ENCODE results near the gene ZNF69.
"Not testable (repeated sequence)": the region's sequence is repeated elsewhere in the genome, so short reads cannot be mapped to it uniquely, and the experiment has no call there.

ZNF69 gene

DNA sequence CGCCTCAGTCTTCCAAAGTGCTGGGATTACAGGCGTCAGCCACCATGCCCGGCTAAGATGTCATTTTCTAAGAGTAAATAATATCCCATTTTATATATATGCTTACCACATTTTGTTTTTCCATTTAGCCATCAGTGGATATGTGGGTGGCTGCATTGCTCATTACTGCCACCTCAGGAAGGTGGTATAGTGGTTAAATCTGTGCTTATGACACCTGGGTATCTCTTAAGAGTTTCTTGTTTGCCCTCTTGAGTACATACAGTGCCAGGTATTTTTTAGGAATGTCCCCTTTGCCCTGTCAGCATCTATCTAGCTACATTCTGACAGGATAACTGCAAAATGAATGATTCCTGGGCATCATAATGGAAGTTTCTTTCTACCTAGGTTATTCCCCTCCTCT, 14.6 kb downstream of the ZNF69 start:
- DNase-seq = no peak

DNA sequence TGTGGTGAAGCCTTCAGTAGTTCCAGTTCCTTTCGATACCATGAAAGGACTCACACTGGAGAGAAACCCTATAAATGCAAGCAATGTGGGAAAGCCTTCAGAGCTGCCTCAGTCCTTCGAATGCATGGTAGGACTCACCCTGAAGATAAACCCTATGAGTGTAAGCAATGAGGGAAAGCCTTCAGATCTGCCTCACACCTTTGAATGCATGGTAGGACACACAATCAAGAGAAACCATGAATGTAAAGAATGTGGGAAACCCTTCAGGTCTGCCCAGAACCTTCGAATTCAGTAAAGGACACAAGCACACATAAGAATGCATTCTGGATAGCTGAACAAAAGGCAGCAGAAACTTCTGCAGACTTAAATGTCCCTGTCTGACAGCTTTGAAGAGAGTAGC, 18.3 kb downstream of the ZNF69 start:
- peak; percentile 3 for DNase-seq

DNA sequence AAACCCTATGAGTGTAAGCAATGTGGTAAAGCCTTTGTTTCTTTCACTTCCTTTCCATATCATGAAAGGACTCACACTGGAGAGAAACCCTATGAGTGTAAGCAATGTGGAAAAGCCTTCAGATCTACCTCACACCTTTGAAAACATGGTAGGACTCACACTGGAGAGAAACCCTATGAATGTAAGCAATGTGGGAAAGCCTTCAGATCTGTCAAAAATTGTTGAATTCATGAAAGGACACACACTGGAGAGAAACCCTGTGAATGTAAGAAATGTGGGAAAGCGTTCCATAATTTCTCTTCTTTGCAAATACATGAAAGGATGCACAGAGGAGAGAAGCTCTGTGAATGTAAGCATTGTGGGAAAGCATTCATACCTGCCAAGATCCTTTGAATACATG, 24.4 kb downstream of the ZNF69 start:
- DNase-seq = peak; percentile 3

DNA sequence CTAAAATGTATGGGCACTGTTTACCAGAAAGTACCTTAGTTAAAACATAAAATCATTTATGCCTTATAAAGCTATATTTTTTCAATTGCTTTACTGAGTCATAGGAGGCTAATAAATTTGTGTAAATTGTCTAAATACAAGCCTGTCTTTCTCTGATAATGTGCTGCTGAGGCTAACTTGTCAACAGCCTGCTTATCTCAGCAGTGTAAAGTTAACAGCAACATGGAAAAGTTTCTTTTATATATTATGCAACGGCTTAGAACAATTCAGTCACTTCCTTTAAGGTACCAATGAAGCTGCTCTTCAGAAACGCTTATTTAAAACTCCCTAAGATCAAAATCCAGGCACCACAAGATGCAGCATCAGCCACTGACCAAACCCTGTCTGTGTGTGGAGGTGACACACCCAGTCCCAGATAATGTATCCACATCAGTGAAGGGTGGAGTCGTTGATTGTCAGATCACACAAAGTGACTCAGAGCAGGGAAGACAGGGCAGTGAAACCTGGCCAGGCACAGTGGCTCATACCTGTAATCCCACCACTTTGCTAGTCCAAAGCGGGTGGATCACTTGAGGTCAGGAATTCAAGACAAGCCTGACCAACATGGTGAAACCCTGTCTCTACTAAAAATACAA, 27.0 kb downstream of the ZNF69 start:
- DNase-seq = not testable (repeated sequence)

DNA sequence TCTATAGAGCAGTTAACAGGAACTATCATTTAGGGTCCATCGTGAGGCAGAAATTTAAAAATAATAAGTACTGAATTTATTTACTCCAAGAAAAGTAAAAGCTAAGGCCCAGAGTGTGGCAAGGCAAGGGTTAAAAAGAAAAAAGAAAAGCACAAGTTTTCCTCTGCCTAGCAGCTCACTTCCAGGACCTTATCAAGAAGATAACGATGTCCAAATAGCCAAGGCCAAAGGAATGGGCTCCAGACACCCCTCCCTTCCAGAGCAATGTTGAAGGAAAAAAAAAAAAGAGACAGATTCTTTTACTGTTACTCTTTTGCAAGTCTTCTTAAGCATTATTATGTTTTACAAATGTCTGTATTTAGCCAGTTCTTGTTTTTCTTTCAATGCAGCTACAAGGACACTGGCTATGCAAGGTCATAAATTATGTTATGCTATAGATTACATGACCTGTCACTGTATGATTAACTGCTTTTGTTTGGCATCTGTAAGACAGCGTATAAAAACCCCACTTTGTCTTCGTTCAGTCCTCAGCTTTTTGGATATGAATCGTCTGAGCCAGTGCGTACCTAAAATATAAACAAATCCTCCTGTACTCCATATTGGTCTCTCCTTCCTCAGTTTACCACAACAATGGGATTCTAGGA, 34.4 kb downstream of the ZNF69 start:
- no peak for DNase-seq

DNA sequence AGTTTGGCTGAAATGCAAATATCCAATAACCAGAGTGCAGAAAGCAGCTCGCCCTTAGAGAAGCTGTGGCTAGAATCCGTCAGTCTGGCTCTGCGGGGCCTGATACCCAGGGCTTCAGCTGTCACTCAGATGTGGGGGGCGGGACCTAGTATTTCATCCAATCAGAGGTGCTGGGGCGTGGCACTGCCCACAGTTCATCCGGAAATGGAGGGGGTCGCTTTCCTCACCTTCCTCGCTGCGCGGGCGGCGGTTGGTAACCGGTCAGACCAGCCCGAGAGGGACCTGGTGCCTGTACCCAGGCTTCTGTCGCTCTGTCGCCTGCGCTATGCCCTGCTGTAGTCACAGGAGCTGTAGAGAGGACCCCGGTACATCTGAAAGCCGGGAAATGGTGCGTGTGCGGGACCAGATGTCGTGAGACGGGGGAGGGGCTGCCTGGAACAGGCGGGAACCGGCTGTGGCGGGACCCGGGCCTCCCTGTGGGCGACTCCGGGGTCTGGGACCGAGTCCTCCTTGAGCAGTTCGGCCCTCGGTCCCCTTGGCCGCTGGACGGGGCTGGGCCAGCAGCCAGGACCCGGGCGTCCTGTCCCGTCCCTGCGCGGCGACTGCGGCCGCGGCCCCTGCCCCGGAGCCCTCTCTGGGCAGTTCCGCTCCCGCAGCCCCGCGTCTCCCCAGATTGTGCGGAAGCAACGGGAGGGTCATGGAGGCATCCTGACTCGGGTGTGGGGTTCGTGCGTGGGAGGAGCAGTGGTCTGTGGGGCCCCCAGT, 37.5 kb downstream of the ZNF69 start, which contains the start of gene ZNF700:
TSS of gene ZNF700 (plus strand) at position 222 of the 765 bp plus-strand sequence. CDS start at position 326, 104 bp downstream.
- DNase-seq = peak; percentile 99

DNA sequence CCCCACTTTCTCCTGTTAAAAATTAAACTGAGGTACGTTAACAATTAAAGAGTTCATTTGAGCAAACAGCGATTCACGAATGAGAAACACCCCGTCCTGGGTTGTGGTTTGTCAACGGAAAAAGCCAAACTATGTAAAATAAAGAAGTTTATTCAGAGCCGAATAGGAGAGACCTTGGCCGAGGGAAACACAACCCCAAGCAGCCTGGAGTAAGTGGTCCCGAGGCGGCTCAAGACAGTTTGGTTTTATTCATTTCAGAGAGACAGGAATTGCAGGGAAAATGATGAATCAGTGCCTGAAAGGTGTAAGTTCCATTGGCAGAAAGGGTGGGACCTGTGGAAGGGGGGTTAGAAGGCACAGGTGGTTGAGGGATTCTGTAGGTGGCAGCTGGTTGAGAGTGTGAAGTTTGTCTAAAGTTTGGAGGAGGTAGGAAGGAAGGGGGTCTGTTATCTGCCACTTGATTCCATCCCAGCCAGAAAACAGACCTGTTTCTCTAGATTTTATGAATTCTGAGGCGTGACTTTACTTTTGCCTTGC, 38.1 kb downstream of the ZNF69 start:
- not testable (repeated sequence) for DNase-seq

DNA sequence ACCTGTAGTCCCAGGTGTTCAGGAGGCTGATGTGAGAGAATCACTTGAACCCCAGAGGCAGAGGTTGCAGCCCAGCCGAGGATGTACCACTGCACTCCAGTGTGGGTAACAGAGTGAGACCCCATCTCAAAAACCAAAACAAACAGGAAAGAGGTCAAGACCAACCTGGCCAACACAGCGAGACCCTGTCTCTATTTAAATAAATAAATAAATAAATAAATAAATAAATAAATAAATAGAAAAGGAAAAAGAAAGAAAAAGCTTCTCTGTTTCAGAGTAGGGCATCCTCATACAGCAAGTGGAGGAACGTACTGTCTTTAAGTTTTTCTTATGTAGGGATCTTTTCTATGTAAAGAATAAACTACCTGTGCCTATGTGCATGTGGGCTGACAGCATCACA, 39.6 kb downstream of the ZNF69 start:
- DNase-seq = no peak

DNA sequence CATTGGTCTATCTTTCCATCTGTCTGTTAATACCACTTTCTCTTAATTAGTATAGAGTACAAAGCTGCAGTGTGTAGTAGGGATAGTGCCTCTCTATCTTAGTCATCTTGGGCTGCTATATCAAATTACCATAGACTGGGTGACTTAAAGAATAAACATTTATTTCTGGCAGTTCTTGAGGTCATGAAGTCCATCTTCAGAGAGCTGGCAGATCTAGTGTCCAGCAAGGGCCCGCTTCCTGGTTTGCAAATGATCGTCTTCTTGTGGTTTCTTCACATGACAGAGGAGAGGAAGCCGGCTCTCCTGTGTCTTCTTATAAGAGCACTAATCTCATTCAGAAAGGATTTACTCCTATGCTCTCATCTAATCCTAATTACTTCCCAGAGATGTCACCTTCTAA, 43.5 kb downstream of the ZNF69 start:
- DNase-seq = no peak

DNA sequence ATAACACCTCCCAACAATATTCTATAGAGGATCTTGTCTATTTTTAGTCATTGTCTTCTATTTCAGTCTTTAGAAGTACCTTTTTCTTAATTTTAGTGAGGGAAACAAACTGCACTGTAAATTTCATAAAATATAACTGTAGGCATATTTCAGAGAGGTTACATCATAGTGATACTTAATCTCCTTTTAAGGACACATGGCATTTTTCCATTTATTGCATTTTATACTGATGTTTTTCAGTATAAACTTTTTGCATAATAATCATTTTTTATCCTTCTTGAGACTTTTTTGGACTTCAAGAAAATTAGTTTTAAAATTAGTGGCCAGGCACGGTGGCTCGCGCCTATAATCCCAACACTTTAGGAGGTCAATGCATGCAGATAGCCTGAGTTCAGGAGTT, 43.9 kb downstream of the ZNF69 start:
- no peak for DNase-seq

DNA sequence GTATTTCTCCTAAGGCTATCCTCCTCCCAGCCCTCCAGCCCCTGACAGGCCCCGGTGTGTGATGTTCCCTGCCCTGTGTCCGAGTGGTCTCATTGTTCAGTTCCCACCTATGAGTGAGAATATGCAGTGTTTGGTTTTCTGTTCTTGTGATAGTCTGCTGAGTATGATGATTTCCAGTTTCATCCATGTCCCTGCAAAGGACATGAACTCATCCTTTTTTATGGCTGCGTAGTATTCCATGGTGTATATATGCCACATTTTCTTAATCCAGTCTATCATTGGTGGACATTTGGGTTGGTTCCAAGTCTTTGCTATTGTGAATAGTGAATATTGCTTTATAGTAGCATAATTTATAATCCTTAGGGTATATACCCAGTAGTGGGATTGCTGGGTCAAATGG, 48.2 kb downstream of the ZNF69 start:
- not testable (repeated sequence) for DNase-seq

DNA sequence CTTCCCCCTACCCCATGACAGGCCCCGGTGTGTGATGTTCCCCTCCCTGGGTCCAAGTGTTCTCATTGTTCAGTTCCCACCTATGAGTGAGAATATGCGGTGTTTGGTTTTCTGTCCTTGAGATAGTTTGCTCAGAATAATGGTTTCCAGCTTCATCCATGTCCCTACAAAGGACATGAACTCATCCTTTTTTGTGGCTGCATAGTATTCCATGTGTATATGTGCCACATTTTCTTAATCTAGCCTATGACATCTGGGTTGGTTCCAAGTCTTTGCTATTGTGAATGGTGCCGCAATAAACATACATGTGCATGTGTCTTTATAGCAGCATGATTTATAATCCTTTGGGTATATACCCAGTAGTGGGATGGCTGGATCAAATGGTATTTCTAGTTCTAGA, 50.8 kb downstream of the ZNF69 start:
- not testable (repeated sequence) for DNase-seq

DNA sequence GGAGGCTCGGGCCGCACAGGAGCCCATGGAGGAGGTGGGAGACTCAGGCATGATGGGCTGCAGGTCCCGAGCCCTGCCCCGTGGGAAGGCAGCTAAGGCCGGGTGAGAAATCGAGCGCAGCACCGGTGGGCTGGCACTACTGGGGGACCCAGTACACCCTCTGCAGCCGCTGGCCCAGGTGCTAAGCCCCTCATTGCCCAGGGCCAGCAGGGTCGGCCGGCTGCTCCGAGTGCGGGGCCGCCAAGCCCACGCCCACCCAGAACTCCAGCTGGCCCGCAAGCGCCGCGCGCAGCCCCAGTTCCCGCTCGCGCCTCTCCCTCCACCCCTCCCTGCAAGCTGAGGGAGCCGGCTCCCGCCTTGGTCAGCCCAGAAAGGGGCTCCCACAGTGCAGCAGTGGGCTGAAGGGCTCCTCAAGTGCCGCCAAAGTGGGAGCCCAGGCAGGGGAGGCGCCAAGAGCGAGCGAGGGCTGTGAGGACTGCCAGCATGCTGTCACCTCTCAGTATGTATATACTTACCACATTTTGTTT, 53.8 kb downstream of the ZNF69 start:
- DNase-seq = not testable (repeated sequence)

DNA sequence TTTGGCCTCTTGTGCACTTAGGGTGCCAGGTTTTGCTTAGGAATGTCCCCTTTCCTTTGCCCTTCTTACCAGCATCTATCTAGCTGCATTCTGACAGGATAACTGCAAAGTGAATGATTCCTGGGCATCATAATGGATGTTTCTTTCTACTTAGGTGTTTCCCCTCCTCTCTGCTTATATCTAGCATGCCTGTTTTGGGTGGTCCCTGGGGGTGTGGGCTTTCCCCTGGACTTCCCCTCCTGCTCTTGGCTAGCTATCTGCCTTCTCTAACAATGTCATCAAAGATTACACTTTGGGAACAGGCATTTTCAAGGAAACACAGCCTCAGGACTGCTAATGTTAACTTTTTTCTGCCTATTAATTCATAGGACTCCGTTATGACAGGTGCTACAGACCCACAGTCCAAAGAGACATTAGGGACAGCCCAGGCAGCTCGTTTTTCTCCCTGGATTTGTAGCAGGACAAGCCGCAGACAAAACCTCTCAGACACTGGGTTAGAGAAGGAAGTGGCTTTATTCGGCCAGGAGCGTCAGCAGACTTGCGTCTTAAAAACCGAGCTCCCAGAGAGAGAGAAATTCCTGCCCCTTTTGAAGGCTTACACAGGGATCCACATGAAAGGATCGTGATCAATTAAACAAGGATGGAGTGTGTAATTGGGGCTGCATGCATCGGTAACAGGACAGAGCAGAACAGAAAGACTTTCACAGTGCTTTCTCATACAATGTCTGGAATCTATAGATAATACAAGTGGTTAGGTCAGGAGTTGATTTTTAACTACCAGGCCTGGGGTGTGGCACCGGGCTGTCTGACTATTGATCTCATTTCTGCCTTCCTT, 54.6 kb downstream of the ZNF69 start:
- no peak for DNase-seq

DNA sequence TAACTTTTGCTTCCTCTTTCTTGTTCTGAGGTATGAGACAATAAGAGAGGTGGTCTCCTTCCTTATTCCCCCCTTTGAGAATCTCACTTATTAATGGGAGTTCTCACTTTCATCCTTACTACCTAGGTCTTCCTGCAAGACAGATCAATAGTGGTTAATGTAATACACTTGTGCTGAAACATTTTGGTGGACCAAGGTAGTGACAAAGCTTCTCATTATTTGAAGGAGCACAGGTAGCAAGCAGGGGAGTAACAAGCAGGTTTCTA, 55.2 kb downstream of the ZNF69 start:
- peak; percentile 20 for DNase-seq

DNA sequence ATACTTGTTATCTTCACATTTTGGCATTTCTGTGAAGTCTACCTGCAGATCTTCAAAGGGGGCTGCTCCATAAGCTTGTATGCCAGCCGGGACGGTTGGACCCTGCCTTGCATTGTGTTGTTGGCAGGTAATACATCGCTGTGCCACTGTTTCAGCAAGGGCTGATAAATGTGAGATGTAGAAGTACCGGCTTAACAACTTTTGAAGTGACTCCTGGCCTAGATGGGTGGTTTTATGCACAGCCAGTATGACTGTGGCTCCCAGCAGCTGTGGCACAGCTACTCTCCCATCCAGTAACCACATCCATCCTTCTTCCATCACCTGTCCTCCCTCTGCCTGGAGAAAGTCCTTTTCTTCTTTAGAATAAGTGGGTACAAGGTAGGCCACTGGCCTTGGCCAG, 57.1 kb downstream of the ZNF69 start:
- DNase-seq = no peak

DNA sequence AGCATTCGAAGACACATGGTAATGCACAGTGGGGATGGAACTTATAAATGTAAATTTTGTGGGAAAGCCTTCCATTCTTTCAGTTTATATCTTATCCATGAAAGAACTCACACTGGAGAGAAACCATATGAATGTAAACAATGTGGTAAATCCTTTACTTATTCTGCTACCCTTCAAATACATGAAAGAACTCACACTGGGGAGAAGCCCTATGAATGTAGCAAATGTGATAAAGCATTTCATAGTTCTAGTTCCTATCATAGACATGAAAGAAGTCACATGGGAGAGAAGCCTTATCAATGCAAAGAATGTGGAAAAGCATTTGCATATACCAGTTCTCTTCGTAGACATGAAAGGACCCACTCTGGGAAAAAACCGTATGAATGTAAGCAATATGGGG, 61.1 kb downstream of the ZNF69 start:
- DNase-seq = no peak

DNA sequence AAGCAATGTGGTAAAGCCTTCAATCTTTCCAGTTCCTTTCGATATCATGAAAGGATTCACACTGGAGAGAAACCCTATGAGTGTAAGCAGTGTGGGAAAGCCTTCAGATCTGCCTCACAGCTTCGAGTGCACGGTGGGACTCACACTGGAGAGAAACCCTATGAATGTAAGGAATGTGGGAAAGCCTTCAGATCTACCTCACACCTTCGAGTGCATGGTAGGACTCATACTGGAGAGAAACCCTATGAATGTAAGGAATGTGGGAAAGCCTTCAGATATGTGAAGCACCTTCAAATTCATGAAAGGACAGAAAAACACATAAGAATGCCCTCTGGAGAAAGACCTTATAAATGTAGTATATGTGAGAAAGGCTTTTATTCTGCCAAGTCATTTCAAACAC, 61.6 kb downstream of the ZNF69 start:
- peak; percentile 20 for DNase-seq

DNA sequence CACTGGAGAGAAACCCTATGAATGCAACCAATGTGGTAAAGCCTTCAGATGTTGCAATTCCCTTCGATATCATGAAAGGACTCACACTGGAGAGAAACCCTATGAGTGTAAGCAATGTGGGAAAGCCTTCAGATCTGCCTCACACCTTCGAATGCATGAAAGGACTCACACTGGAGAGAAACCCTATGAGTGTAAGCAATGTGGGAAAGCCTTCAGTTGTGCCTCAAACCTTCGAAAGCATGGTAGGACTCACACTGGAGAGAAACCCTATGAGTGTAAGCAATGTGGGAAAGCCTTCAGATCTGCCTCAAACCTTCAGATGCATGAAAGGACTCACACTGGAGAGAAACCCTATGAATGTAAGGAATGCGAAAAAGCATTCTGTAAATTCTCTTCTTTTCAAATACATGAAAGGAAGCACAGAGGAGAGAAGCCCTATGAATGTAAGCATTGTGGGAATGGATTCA, 62.1 kb downstream of the ZNF69 start:
- not testable (repeated sequence) for DNase-seq

DNA sequence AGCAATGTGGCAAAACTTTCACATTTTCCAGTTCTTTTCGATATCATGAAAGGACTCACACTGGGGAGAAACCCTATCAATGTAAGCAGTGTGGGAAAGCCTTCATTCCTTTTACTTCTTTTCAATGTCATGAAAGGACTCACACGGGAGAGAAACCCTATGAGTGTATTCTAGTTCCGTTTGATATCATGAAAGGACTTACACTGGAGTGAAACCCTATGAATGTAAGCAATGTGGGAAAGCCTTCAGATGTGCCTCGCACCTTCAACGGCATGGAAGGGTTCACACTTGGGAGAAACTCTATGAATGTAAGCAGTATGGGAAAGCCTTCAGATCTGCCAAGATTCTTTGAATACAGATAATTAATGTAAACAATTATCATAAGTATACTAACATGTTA, 62.7 kb downstream of the ZNF69 start:
- no peak for DNase-seq
